Fibroblast of pulmonary artery (primary cell): ENCODE results near the gene BCAP31.

ENCODE experiments used
- DNase-seq: peaks from one replicate; pipeline ENCODE4 v3.0.0-alpha.2; 2010; ENCODE audit warnings: low read depth
- H3K4me3 ChIP-seq: replicated peaks from 2 replicates; pipeline ENCODE4 v1.5.1; 2011; ENCODE audit warnings: low read depth, mild to moderate bottlenecking, control low read depth, low read length, moderate library complexity
- CTCF ChIP-seq: IDR thresholded peaks from 2 replicates; pipeline ENCODE4 v1.5.1; 2011; ENCODE audit warnings: mild to moderate bottlenecking, control low read depth, low read length, inconsistent platforms; ENCODE audit errors: missing control alignments

Gene BCAP31

GRCh38 chrX:153765138-153766079 is 41.2 kb upstream of the BCAP31 start:
- peak; percentile 12 for DNase-seq
- H3K4me3 ChIP-seq = peak overlapping the region; percentile 55
- TF ChIP-seq CTCF = no peak

DNA sequence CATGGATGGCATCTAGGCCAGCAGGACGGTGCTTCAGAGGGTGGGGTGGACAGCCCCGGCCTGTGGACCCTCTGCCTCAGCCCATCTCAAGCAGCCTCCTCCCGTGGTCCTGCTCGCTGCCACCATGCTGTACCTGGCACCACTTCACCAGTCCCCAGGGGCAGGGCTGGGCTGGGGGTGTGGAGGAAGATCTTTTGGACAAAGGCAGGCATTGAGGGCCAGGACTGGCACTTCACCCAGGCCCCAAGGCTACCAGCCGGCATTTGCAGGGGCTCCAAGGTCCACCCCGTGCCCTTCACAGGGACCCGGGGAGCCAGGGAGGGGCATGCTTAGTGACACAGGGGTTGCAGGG is 40.6 kb upstream of the BCAP31 start:
- no peak for TF ChIP-seq CTCF
- DNase-seq = no peak
- peak overlapping the region; percentile 55 for H3K4me3 ChIP-seq

- H3K4me3 ChIP-seq = peak within 1 kb of the TSS; percentile 55
- peak; percentile 65 for DNase-seq
- TF ChIP-seq CTCF = peak; percentile 66
Observed at GRCh38 chrX:153763989-153764755, 40.0 kb upstream of the BCAP31 start, which contains the start of gene PLXNB3. TSS of gene PLXNB3 (plus strand) at chrX:153764249. CDS start at chrX:153765536, 1,287 bp downstream.

DNA sequence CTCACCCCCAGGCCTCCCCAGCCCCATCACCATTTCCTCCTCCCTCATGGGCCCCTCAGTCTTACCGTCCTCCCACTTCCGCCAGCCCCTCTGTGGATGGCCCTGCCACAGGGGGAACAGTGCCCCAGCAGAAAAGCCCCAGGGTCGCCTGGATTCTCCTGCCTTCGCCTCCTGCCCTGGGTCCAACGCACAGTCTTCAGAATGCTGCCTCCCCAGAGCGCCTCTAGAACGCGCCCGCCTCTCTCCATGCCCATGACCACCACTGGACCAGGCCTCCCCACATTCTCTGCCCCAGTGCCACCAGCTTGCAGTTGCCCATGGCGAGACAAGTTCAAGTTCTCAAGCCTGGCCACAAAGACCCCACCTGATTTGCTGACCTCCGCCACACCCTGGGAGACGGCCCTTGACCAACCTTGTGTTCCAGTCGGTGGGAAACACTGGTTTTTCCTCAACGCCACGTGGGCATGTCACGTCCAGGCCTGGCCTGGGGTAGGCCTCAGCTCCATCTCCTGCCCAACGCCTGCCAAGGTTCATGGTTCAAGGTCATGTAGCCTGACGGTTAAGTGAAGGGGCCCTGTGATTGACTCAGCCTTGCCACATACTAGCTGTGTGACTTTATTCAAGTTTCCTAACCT is 39.2 kb upstream of the BCAP31 start:
- DNase-seq = no peak
- H3K4me3 ChIP-seq = no peak overlapping the region
- TF ChIP-seq CTCF = no peak

GRCh38 chrX:153762626-153763173 is 38.5 kb upstream of the BCAP31 start:
- no peak overlapping the region for H3K4me3 ChIP-seq
- TF ChIP-seq CTCF = no peak
- DNase-seq = no peak

DNA sequence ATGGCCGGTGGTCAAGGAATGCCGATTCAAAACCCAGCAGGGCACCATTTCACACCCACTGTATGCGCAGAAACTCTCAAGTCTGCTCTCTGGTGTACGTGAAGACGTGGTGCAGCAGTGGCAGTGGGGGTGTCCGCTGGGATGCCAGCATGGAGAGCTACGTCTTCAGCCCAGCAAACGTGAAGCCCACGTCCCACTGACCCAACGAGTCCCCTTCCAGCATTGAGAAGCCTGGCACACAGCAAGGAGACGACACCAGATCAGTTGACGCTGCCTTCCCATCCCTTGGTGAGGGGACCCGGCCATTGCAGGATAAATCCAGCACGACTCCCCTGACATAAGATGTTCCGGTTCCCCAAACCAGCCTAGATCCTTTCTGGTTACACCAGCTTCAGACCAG is 37.7 kb upstream of the BCAP31 start:
- no peak for TF ChIP-seq CTCF
- no peak overlapping the region for H3K4me3 ChIP-seq
- DNase-seq = no peak
